Raji (cell line): ENCODE data around the gene KLHL24.

Experiments
- POLR2A ChIP-seq: IDR thresholded peaks from 2 replicates; pipeline ENCODE4 v1.6.1; 2011; ENCODE audit warnings: low read depth, low read length, control low read depth; ENCODE audit not compliant: insufficient read depth

Gene KLHL24

DNA sequence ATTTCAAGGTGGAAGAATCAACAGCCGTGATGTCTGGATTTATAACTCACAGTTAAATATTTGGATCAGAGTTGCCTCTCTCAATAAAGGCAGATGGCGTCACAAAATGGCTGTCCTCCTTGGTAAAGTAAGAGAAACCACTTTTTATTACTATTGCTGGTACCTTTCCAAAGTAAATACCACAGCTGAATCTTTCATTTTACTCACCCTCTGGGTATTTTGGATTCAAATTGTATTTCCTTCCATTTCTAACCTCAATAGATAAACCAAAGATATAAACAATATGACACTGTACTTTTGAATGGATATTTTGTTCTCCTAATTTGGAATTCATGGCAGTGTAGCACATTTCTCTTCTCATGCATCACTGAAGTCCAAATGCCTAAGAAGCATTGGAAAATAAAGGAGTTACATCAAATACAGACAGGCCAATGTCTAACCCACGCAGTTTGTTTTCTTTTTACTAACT is 29.5 kb downstream of the KLHL24 start:
- no peak for TF ChIP-seq POLR2A

DNA sequence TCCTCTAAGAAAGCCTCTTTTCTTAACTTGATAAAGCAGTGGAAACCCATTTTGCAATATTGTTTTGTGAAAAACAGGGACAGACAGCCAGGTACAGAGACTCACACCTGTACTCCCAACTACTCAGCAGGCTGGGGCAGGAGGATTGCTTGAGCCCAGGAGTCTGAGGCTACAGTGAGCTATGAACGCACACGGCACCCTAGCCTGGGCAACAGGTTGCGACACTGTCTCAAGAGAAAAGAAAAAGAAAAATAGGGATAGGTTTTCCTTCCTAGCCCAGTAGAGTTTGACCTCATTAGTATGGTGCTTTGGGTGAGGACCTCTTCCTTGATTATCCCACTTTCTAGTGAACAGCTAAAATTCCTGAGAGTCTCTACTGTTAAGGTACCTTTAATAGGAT is 44.6 kb downstream of the KLHL24 start:
- no peak for TF ChIP-seq POLR2A

DNA sequence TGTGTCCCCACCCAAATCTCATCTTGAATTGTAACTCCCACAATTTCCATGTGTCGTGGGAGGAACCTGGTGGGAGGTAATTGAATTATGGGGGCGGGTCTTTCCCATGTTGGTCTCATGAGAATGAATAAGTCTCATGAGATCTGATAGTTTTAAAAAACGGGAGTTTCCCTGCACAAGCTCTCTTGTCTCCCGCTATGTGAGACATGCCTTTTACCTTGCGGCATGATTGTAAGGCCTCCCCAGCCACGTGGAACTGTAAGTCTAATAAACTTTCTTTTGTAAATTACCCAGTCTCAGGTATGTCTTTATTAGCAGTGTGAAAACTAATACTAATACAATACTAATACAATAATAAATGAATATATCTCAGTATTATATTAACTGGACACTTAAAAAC is 52.3 kb downstream of the KLHL24 start:
- TF ChIP-seq POLR2A = no peak

DNA sequence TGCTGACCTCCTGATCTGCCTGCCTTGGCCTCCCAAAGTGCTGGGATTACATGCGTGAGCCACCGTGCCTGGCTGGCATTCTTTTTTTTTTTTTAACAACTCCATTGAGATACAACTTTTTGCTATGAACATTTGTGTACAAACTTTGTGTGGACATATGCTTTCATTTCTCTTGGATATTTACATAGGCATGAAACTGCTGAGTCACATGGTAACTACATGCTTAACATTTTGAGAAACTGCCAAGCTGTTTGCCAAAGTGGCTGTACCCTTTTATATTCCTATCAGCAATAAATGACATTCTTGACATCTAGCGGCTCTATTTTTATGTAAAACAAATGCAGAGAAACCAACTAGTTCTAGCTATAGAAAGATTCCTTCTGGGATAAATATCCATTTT is 53.5 kb downstream of the KLHL24 start:
- TF ChIP-seq POLR2A = no peak

DNA sequence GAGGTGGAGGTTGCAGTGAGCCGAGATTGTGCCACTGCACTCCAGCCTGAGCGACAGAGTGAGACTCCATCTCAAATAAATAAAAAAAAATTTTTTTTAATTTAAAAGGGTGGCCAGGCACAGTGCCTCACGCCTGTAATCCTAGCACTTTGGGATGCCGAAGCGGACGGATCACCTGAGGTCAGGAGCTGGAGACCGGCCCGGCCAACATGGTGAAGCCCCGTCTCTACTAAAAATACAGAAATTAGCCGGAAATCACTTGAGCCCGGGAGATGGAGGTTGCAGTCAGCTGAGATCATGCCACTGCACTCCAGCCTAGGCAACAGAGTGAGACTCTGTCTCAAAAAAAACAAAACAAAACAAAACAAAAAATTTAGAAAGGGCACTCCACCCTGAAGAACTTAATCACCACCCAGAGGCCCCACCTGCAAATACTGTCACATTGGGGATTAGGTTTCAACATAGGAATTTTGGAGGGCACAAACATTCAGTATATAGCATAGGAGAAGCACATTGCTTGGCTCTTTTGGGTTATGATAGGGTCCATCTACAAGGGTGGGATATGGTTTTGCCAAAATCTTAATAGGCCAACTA is 55.1 kb downstream of the KLHL24 start:
- no peak for TF ChIP-seq POLR2A

GRCh38 chr3:183692436-183692835 is 57.0 kb downstream of the KLHL24 start:
- no peak for TF ChIP-seq POLR2A

DNA sequence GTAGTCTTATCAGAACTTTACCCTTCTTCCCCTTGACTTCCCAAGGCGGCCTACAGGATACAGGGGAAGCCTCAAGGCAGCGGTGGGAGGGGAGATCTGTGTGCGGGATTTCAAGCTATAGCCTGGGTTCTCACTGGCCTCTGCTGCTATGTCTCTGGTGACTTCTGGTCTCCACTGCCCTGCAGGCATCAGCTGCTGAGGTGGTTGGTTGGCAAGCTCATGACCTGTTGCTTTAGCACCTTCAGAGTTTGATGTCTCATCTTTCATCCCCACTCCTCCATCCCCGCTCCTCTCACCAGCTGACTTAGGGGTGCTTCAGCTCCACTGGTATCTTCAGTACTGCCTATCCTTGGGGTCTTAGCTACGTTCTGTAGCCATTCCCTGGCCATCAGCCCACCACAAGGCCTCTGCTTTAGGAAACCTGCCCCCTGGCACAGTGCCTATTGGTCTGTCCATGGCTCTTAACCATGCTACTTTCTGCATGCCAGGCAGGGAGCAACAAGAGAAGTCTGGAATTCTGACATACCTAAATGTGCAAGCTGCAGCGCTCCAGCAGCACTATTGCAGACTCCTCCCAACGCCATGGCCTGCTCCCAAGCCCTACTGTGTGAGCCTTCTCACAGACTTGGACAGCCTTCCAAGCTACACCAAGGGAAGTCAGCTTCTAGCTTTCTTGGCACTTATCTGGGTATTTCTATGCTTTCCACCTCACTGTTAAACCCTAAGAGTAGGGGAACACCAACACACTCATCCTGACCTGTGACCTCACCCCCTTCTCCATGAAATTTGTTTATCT is 60.3 kb downstream of the KLHL24 start:
- TF ChIP-seq POLR2A = no peak

GRCh38 chr3:183697123-183697609 is 61.7 kb downstream of the KLHL24 start:
- no peak for TF ChIP-seq POLR2A

DNA sequence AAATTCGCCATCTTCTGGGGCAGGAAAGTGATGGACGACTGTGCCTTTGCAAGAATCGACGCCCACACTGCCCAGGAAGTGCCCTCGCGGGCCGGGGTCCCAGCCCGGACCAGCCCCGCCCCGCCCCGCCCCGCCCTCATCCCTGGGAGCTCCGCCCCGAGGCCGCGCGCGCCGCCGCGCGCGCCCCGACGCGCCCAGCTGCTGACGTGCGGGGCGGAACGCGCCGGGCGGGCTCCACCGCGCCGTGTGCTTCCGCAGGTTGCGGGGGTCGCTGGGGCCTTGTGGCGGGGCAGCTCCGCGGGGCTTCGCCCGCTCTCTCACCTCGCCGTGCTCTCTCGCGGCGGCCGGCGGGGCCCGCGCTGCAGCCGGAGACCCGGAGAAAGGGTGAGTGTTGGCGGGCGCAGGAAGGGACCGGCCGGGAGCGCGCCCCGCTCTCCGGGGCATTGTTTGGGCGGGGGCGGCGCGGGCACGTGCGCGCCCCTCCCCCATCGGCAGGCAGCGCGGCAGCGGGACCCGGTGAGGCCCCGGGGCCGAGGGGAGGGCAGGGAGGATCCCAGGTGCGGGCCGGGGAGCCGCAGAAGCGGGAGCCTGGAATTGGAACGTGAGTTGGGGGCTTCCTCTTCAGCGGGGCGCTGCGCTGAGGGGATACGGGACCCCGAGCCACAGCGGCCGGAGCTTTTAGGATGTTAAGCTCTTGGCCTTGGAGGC is 62.3 kb downstream of the KLHL24 start, which contains the start of gene YEATS2:
YEATS2 (plus strand) TSS at position 188 of the 708 bp plus-strand sequence. CDS start 17,366 bp downstream, outside the sequence.
- peak; percentile 84 for TF ChIP-seq POLR2A

- TF ChIP-seq POLR2A = no peak
Observed at GRCh38 chr3:183698318-183698751, 62.9 kb downstream of the KLHL24 start.

DNA sequence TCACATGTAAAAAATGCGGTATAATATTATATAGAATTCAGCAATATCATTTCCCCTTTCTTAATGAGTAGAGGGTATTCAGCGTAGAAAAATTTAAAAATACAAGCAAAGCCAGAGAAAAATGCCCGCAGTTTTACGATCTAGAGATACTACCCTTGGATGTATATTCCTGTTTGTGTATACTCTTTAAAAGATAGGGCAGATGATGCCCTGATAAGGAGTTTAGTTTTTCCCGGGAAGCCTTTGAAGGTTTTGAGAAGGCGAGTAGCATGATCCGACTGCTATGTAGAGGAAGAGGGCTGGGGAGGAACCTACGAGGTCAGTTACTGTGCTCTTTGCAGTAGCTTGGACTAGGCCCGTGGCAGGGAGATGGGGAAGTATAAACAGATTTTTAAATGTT is 63.3 kb downstream of the KLHL24 start:
- no peak for TF ChIP-seq POLR2A

DNA sequence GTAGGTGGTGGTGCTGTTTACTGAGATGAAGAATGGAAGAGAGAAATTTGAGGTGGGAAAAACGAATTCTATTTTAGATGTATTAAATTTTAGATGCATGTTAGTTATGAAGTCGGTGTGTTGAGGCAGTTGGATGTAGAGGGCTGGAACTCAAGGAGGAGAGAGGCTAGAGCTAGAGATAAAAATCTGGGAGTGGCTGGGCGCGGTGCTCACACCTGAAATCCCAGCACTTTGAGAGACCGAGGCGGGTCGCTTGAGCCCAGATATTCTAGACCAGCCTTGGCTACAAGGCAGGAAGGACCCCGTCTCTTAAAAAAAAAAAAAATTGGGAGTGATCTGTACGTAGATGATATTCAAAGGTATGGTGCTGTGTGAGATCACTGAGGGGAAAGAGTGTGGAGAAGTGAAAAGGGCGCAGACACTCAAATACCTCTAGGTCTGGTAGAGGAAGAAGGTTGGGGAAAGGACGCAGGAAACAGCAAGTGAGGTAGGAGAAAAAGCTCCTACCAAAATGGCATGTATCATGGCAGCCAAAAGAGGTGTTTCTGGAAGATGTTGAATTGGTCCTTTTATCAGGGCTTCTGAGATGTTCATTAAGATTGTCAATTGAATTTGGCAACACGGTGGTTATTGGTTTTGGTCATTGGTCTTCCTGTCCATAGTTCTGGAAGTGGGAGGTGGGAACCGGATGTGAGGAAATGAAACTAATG is 64.0 kb downstream of the KLHL24 start:
- no peak for TF ChIP-seq POLR2A

GRCh38 chr3:183701744-183702143 is 66.3 kb downstream of the KLHL24 start:
- no peak for TF ChIP-seq POLR2A

DNA sequence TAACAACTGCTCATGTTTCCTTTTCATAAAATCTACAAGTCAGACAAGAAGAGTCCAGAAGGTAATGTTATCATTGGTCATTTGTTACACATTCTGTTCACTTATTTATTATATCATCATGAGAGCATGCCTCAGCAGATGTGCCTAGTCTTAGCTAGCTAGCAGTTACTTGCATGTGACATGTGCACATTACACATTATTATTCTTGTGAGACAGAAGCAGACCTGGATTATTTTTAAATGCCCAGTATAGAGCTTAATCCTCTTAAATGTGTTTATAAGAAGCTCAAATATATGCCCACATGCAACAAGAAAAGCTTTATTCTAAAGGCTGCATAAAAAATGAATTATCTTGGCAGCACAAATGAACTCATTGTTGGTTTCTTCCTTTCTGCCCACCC is 74.8 kb downstream of the KLHL24 start:
- TF ChIP-seq POLR2A = no peak

DNA sequence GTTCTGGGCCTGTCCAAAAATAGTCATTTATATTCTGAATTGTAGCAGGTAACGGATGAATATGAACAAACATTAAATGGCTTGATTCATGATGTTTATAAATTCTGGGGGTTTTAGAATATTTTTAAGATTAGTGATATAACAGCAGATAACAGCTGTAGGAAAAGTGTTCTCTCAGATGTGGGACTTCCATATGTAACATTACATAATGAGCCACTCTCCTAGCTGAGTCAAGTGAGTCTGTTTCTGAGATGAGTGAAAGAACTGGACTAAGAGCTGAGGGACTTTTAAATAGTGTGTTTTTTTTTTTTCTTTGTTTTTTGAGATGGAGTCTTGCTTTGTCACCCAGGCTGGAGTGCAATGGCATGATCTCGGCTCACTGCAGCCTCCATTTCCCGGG is 76.1 kb downstream of the KLHL24 start:
- no peak for TF ChIP-seq POLR2A
